ENCODE measurements around the gene SCAP. TPM values are rescaled to one million over a fixed set of nuclear protein-coding genes. Genes with fewer than 3 reads are reported as not detected.

The SCAP gene
- total RNA-seq, 2 experiments from 2014 or later: 58.3 to 60.3 TPM

DNA sequence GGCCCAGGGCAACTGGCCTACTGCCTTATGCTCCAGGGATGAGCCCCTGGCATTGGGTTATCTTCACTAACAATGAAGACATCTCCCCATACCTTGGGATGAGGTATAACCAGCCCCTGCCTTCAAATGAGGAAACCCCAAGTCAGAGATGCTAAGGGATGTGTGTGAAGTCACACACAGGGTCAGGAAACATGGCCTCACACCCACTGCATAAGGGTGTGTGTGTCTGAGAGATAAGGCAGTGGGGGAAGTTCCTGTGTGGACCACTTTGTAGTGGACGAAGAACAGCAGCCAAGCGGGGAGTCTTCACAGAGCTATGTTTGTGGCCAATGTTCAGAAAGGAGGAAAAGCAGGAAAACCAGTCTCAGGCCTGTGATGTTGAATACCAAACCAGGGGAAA, 27.3 kb upstream of the SCAP start:
- H3K9me3 Mint-ChIP-seq: no peaks in the 10 kb centered on the region
- H3K9me3 ChIP-seq (ENCODE audit: control insufficient read depth in 1 of 2, insufficient read depth in 1 of 2, low read length in 2 of 2): no peaks in the 10 kb centered on the region
- no peaks in the 10 kb centered on the region for H3K27me3 Mint-ChIP-seq
- ATAC-seq (ENCODE audit: poor library complexity): no peak
- peaks cover 62% of the 10 kb centered on the region for H3K36me3 ChIP-seq (ENCODE audit: insufficient read depth, low read length)
- H3K4me3 Mint-ChIP-seq: no peak overlapping the region
- CTCF ChIA-PET: no interaction called here
- H3K27ac Mint-ChIP-seq: no peak overlapping the region
- no peaks in the 10 kb centered on the region for H3K4me1 ChIP-seq (ENCODE audit: insufficient read depth, low read length)
- no peak overlapping the region for H3K27ac ChIP-seq (ENCODE audit: low read depth in 1 of 2, low read length in 2 of 2)
- no peaks in the 10 kb centered on the region for H3K27me3 ChIP-seq (ENCODE audit: control insufficient read depth in 1 of 2, insufficient read depth in 2 of 2, low read length in 2 of 2)
- H3K36me3 Mint-ChIP-seq (ENCODE audit: low read depth): peaks cover 78% of the 10 kb centered on the region
- TF ChIP-seq, protein P1, sequence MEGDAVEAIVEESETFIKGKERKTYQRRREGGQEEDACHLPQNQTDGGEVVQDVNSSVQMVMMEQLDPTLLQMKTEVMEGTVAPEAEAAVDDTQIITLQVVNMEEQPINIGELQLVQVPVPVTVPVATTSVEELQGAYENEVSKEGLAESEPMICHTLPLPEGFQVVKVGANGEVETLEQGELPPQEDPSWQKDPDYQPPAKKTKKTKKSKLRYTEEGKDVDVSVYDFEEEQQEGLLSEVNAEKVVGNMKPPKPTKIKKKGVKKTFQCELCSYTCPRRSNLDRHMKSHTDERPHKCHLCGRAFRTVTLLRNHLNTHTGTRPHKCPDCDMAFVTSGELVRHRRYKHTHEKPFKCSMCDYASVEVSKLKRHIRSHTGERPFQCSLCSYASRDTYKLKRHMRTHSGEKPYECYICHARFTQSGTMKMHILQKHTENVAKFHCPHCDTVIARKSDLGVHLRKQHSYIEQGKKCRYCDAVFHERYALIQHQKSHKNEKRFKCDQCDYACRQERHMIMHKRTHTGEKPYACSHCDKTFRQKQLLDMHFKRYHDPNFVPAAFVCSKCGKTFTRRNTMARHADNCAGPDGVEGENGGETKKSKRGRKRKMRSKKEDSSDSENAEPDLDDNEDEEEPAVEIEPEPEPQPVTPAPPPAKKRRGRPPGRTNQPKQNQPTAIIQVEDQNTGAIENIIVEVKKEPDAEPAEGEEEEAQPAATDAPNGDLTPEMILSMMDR (IDR thresholded peaks at IDR 0.05): no peak
- intact Hi-C loops (cut with DNase I, micrococcal nuclease): no loop called here
- no peak overlapping the region for H3K4me3 ChIP-seq (ENCODE audit: low read length)
- no peaks in the 10 kb centered on the region for H3K4me1 Mint-ChIP-seq (ENCODE audit: low read depth)
- POLR2A ChIA-PET: no interaction called here
- no peak for DNase-seq

GRCh38 chr3:47496892-47497291, 21.2 kb upstream of the SCAP start:
- H3K4me1 ChIP-seq (ENCODE audit: insufficient read depth, low read length): no peaks in the 10 kb centered on the region
- no peaks in the 10 kb centered on the region for H3K27me3 ChIP-seq (ENCODE audit: control insufficient read depth in 1 of 2, insufficient read depth in 2 of 2, low read length in 2 of 2)
- no peaks in the 10 kb centered on the region for H3K9me3 Mint-ChIP-seq
- POLR2A ChIA-PET: no interaction called here
- peaks cover 60% of the 10 kb centered on the region for H3K36me3 ChIP-seq (ENCODE audit: insufficient read depth, low read length)
- TF ChIP-seq, protein P1 (IDR thresholded peaks at IDR 0.05): no peak
- no peak for ATAC-seq (ENCODE audit: poor library complexity)
- no peaks in the 10 kb centered on the region for H3K4me1 Mint-ChIP-seq (ENCODE audit: low read depth)
- H3K27ac Mint-ChIP-seq: no peak overlapping the region
- DNase-seq: no peak
- intact Hi-C loops (cut with DNase I, micrococcal nuclease): no loop called here
- H3K27ac ChIP-seq (ENCODE audit: low read depth in 1 of 2, low read length in 2 of 2): no peak overlapping the region
- no peaks in the 10 kb centered on the region for H3K9me3 ChIP-seq (ENCODE audit: control insufficient read depth in 1 of 2, insufficient read depth in 1 of 2, low read length in 2 of 2)
- no peaks in the 10 kb centered on the region for H3K27me3 Mint-ChIP-seq
- H3K4me3 ChIP-seq (ENCODE audit: low read length): no peak overlapping the region
- CTCF ChIA-PET: no interaction called here
- no peak overlapping the region for H3K4me3 Mint-ChIP-seq
- peaks cover 65% of the 10 kb centered on the region for H3K36me3 Mint-ChIP-seq (ENCODE audit: low read depth)

DNA sequence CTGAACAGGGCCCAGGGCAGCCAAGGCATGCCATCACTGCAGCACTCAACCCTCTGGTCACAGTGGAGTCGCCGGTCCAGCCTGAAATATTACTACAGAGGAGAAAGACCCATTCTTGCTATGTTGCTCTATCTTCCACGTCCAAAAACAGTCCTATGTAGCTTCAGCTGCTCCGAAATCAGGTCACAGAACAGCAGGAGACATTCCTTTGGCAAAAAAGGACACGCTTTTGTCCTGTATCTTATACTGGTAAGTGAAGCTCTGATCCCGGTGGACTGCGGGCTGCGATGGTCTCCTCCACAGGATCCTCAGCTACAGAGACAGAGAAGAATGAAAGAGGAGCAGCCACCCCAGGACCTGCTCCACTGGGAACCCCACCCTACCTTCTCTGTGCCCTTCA, 20.1 kb upstream of the SCAP start:
- intact Hi-C loops (cut with DNase I, micrococcal nuclease): no loop called here
- Histone ChIP-seq H3K4me1 (ENCODE audit: insufficient read depth, low read length) (no peaks in the 10 kb centered on the region), H3K27ac (ENCODE audit: low read depth in 1 of 2, low read length in 2 of 2) (no peak overlapping the region), H3K27me3 (ENCODE audit: control insufficient read depth in 1 of 2, insufficient read depth in 2 of 2, low read length in 2 of 2) (no peaks in the 10 kb centered on the region), H3K4me3 (ENCODE audit: low read length) (no peak overlapping the region), H3K36me3 (ENCODE audit: insufficient read depth, low read length) (peaks cover 50% of the 10 kb centered on the region), H3K9me3 (ENCODE audit: control insufficient read depth in 1 of 2, insufficient read depth in 1 of 2, low read length in 2 of 2) (no peaks in the 10 kb centered on the region)
- ATAC-seq (ENCODE audit: poor library complexity) (no peak), DNase-seq (no peak)
- Mint-ChIP-seq H3K4me1 (ENCODE audit: low read depth) (no peaks in the 10 kb centered on the region), H3K36me3 (ENCODE audit: low read depth) (peaks cover 60% of the 10 kb centered on the region), H3K4me3 (no peak overlapping the region), H3K27me3 (no peaks in the 10 kb centered on the region), H3K27ac (no peak overlapping the region), H3K9me3 (no peaks in the 10 kb centered on the region)
- CTCF ChIA-PET: no interaction called here
- POLR2A ChIA-PET: no interaction called here
- TF ChIP-seq, protein P1 (IDR thresholded peaks at IDR 0.05): no peak

Data from CD4-positive, alpha-beta T cell (primary cell).